GM18520 (cell line): ENCODE measurements around the gene IKZF3.
A peak's percentile ranks its signal among the peaks of the same experiment; 100 is the strongest.
"Not testable (repeated sequence)": the region's sequence is repeated elsewhere in the genome, so short reads cannot be mapped to it uniquely, and the experiment has no call there.

ENCODE experiments used
- ATAC-seq: cut with Tn5 transposase; IDR thresholded peaks from one replicate; pipeline ENCODE4 v1.9.1; 2021; ENCODE audit not compliant: unreplicated experiment

The IKZF3 gene

DNA sequence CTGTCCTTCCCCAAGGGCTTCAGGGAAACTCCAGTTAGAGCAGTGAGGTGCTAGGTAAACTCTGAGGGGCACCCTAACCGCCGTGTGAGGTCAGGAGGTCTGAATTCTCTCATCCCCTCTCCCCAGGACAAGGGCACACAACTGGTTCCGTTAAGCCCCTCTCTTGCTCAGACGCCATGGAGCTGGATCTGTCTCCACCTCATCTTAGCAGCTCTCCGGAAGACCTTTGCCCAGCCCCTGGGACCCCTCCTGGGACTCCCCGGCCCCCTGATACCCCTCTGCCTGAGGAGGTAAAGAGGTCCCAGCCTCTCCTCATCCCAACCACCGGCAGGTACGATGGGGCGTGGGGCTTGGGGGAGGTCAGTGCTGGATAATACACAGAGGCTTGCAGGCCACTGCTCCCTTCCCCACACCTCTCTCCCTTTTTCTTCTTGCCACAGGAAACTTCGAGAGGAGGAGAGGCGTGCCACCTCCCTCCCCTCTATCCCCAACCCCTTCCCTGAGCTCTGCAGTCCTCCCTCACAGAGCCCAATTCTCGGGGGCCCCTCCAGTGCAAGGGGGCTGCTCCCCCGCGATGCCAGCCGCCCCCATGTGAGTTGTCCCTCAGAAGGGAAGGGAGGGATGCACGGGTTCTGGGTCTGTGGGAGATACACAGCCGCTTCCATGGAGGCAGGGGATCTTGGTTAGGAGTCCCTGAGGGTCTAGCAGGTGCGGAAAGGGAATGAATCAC, 121.8 kb downstream of the IKZF3 start:
- no peak for ATAC-seq

DNA sequence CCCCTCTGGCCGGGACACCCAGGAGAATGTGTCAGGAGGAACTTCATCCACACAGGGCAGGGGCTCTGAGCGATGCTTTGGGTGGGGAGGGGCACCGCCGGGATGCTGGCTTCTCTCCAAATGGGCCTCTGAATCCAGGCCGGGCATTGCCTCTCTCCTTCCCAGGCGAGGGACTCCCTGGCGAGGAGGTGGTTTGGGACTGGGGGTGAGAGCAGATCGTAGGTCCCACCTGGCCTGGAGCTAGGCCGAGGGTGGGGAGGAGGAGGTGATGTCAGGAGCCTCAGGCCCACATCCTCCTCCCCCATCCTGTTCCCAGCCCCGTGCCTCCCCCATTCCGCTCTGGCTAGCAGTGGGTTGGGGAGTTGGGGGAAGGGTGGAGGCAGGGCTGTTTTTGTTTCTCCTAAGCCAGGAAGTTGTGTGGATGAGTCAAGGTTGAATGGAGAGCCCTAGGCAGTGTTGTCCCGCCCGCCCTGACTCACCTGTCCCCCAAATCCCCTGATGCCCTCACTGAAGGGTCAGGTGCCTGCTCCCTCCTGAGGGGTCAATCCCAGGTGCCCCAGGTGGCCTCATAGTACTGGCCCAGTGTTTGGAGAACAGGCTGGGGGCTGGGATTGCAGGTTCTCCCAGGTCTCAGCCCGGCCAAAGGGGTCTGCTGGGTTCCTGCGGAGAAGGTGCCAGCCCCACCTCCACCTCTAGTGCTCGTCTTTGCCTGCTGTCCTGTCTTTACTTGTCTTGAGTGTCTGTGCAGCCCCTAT, 123.6 kb downstream of the IKZF3 start:
- no peak for ATAC-seq

DNA sequence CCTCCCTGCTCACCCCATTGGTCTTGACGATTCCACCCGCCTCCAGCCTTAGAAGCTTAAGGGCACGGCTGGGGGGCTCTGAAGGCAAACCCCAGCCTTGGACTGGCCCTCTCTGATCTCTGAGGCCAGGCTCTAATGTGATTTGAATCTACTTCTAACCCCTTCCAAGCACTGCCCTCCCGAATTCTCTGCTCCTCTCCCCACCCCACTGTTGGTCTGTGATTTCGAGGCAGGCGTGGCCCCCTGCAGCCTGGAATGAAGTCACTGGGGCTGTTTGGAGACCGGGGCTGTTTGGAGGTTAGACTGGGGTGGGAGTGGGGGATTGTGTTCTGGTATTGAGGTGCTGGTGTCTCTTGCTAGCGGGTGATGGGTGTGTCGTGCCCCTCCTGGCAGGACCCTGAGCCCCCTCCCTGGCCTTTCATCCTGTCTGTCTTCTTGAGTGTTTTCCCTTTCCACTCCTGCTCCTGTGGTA, 124.2 kb downstream of the IKZF3 start:
- no peak for ATAC-seq

DNA sequence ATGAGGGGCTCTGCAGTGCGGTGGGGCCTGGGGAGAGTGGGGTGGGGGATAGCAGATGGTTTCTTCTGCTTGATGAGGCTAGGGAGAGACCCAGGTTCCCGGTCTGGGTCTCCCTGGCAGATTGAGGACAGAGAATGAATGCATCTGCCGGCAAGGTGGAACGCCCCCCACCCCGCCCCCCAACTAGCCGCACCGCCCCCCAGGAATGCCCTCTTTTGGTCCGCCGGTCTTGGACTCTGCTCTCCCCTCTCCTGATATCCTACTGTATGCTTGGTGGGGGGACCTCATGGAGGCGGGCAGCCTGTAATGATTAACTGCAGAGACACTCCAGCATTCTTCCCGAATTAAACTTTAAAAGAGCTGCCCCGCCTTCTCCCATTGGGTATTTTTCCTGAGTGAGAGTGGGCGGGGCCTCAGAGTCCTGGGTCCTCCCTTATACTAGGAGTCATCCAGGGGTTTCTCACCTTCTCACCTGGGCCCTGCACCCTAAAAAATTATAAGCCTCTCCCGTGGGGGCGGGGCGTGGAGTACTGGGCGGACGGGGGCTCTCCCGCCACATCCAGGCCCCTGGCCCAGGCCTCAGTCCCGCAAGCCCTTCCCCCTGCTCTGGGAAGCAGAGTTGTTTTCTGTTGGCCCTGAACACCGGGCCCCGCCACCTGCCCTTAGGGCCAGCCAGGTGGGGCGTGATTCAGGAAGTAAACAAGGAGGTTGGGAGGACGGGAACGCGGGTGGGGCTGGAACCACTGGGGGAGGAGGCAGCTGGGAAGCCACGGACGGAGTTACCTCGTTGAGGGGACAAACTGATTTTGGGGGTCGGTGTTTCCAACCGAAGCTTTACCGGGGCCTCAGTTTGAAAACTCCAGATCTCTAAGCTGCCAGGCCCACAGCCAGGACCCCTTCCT, 124.9 kb downstream of the IKZF3 start:
- no peak for ATAC-seq

DNA sequence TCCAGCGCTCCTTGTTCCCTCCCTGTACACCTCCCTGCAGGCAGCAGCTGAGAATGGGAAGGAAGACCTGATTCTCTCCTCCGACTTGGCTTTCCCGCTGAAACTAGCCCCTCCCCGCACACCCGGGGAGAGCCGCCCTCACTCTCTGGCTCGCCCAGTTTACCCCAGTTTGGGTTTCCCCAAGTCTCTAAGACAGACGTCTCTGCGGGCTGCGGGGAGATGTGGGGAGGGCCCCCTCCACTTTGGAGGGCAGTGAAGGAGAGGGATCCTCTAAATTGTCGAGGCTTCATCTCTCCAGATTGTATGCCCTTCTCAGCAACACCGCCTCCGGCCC, 125.6 kb downstream of the IKZF3 start:
- no peak for ATAC-seq

DNA sequence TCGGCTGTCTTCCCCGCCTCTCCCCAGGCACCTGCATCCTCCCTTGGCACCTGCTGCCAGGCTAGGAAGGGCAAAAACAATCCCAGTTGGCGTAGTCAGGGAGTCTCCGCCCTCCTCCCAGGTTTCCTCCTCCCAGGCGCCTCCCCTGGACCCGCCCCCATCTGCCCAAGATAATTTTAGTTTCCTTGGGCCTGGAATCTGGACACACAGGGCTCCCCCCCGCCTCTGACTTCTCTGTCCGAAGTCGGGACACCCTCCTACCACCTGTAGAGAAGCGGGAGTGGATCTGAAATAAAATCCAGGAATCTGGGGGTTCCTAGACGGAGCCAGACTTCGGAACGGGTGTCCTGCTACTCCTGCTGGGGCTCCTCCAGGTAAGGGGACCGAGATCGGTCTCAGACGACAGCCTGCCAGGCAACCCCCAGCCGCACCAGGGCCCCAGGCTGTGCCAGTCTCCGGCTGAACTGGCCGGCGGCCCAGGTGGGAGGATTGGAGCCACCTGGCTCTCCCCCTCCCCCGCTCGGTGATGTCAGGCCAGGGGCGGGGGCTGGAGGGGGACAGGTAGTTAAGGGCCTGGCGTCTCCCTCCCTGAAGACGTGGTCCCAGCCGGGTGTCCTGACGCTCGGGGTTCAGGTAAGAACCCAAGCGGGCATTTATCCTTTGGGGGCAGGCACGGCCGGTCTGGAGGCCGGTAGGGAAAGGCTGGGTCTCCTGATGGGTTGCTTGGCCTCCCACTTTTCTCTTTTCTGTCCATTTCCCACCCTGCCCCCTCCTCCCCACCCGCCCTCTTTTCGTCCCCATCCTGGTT, 126.1 kb downstream of the IKZF3 start, which contains the start of gene GRB7:
TSS of gene GRB7 (plus strand) at position 179 of the 808 bp plus-strand sequence. CDS start 4,364 bp downstream, outside the sequence.
- no peak for ATAC-seq

DNA sequence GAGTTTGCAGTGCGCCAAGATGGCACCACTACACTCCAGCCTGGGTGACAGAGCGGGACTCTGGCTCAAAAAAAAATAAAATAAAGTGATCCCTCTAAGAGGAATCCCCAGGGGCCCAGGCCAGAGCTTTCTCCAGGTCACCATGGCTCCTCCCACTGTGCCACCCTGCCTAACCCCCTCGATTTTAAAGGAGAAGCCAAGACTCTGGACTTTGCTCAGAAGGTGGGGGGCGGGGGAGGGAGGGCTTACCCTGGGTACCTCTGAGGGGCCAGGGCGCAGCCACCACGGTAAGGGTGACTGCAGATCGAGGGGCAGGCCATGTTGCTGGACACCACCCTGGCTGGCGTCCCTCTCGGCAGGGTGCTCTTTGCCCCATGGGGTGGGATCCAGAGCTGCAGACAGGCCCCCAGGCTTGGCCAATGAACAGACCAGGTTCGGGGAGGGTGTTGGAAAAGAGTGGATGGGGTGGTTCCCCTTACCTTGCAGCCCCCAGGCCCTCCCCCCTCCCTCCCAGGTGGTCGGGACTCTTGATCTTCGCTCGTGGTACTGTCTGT, 126.8 kb downstream of the IKZF3 start:
- no peak for ATAC-seq

DNA sequence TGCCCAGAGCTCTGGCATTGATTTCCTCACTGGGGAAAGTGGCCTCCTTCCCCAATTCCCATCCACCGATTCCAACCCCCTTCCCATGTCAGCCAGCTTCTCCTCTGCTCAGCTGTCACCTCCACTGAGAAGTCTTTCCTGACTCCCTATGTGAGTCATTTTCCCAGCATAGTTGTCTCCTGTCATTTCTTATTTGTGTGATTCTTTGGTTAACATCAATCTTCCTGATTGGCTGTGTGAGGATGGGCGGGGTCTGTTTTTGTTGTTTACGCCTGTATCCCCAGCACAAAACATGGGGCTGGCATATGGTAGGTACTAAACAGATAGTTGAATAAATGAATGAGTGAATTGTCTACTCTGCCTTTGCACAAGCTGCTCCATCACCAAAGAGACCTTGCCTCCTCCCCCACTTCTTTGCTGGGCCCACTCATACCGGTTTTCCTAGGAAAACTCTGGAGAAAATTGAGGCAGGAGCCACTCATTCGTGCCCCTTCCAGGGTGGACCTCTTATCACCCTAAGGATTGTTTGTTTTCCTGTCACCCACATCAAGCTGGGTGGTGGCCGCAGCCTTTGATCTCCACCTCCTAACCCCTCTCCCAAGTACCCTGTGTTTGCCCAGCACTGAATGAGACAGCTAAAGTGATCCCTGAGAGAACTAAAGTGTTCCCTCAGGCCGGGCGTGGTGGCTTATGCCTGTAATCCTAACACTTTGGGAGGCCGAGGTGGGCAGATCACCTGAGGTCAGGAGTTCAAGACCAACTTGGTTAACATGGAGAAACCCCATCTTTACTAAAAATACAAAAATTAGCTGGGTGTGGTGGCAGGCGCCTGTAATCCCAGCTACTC, 127.6 kb downstream of the IKZF3 start:
- no peak for ATAC-seq

DNA sequence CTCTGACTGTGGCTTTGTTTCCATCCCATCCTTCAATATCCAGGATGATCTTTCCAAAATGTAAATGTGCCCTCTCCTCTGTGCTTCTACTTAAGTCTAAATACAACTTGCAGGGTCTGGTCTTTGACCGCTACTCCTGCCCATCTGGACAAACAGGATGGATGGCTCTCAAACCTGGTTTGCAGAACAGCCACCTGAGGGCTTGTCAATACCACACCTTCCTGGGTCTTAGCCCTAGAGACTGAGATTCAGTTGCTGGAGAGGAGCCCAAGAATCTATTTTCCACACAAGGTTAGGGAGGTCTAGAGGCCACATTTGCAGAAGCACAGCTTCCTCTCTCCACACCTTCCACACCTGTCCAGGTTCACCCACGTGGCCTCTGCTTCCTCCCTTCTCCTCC, 128.2 kb downstream of the IKZF3 start:
- no peak for ATAC-seq

DNA sequence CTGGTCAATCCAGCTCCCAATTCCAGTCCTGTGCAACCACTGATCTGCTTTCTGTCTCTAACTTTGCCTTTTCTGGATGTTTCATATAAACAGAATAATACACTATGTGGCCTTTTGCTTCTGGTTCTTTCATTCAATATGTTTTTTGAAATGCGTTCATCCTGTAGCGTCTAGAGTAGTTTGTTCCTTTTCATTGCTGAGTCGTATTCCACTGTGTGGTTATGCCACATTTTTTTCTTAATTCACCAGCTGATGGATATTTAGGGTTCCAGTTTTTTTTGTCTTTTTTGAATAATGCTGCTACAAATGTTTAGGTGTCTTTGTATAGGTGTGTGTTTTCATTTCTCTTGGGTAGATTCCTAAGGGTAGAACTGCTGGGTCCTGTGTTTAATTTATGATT, 131.5 kb downstream of the IKZF3 start:
- ATAC-seq, result no peak

DNA sequence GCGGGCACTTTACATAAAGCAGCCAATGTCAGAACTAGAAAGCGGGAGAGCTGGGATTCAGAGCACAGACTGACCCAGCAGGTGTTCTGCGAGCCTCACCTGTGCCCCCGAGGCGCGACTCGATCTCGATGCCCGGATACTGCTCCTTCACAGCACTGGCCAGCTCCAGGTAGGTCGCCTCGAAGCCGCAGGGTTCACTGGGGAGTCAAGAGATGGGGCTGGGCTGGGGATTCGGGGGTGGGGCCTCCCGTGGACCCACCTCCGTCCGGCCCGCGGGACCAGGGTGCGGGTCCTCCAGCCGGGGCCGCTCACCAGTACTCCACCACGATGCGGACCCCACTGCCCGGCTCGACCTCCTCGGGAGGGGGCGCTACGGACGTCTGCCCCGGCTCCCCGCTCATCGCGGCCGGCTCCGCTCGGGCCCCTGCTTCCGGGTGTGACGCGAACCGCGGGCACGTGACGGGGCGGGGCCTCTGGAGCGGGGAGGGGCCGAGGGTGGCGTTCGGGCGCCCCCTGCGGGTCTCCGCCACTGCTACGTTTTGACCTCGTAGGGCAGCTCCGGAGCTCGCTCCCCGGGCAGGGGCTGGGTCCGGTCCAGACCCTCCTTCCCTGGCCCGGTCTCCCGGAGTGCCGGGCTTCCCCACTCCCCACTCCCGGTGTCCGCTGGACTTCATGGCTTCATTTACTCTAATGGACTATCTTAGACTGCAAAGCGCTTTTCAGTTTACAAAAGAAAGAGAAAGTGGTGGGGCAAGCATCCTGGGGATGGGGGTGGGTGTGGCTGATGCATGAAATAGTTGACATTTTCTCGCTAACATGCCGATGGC, 133.8 kb downstream of the IKZF3 start, which contains the start of gene MIEN1:
TSS of gene MIEN1 (minus strand) at position 438 of the 827 bp plus-strand sequence. CDS start at position 401, 37 bp downstream.
- peak; percentile 74 for ATAC-seq

DNA sequence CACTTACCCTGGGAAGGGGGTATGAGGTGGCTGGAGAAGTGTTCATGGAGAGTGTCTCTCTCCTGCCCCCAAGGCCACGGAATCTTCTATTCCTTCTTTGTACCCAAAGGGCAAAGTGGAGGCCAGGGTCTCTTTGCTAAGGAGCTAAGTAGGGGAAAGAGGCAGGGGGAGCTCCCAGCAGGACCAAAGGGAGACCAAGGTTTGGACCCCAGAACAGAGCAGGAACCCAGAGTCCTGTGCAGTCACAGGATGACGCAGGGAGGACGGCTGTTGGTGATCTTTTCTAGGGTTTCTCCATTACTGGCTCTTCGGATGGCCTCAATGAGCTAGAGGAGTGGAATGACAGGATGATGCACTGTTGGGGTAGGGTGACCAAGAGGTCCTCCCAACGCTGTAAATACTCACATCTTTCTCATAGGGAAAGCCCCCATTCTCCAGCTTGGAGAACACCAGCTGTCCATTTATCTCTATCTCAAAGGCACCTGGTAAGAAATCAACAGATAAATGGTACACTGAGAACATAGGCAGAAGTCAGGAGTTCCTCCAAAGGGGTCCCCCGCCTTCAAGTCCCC, 134.7 kb downstream of the IKZF3 start:
- ATAC-seq, result no peak

DNA sequence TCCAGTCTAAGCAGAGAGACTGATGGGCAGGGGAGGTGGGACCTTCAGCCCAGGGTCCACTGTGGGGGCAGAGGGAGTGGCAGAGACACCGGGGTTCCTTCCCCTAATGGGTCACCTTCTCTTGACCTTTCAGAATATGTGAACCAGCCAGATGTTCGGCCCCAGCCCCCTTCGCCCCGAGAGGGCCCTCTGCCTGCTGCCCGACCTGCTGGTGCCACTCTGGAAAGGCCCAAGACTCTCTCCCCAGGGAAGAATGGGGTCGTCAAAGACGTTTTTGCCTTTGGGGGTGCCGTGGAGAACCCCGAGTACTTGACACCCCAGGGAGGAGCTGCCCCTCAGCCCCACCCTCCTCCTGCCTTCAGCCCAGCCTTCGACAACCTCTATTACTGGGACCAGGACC, 136.6 kb downstream of the IKZF3 start:
- no peak for ATAC-seq

DNA sequence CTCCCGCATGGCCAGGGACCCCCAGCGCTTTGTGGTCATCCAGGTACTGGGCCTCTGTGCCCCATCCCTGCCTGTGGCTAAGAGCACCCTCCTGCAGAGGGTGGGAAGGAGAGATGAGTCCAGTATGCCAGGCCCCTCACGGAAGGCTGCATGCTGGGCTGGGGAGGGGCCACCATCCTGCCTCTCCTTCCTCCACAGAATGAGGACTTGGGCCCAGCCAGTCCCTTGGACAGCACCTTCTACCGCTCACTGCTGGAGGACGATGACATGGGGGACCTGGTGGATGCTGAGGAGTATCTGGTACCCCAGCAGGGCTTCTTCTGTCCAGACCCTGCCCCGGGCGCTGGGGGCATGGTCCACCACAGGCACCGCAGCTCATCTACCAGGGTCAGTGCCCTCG, 137.5 kb downstream of the IKZF3 start:
- ATAC-seq, result no peak

DNA sequence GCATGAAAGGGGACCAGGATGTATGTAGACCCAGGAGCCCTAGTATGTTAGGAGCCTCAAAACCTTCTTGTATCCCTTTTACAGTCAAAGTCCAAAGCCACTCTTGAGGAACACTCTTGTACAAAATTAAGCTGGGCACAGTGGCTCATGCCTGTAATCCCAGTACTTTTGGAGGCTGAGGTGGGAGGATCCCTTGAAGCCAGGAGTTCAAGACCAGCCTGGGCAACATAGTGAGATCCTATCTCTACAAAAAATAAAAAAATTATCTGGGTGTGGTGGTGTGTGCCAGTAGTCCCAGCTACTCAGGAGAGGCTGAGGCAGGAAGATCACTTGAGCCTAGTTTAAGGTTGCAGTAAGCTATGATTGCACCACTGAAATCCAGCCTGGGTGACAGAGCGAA, 138.2 kb downstream of the IKZF3 start:
- not testable (repeated sequence) for ATAC-seq

DNA sequence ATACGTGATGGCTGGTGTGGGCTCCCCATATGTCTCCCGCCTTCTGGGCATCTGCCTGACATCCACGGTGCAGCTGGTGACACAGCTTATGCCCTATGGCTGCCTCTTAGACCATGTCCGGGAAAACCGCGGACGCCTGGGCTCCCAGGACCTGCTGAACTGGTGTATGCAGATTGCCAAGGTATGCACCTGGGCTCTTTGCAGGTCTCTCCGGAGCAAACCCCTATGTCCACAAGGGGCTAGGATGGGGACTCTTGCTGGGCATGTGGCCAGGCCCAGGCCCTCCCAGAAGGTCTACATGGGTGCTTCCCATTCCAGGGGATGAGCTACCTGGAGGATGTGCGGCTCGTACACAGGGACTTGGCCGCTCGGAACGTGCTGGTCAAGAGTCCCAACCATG, 139.4 kb downstream of the IKZF3 start:
- no peak for ATAC-seq

DNA sequence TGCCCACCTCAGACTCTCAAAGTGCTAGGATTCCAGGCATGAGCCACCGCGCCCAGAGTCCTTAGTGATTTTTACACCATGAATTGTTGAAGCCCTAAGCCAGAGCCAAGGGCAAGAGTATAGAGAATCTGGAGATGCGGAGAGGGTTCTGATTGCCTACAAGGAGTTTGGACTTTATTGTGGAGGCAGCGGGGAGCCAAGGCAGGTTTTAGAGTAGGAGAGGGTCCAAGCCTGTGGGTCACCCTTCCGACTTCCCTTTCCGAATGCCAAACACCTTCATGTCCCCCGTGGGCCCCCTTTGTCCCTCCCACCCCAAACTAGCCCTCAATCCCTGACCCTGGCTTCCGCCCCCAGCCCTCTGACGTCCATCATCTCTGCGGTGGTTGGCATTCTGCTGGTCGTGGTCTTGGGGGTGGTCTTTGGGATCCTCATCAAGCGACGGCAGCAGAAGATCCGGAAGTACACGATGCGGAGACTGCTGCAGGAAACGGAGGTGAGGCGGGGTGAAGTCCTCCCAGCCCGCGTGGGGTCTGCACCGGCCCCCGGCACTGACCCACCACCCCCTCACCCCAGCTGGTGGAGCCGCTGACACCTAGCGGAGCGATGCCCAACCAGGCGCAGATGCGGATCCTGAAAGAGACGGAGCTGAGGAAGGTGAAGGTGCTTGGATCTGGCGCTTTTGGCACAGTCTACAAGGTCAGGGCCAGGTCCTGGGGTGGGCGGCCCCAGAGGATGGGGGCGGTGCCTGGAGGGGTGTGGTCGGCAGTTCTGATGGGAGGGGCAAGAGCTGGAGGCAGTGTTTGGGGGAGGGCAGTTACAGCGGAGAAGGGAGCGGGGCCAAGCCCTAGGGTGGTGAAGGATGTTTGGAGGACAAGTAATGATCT, 140.9 kb downstream of the IKZF3 start:
- ATAC-seq, result no peak
